NCI-H446 treated with DMSO at 0.1 percent for 48 hours (cell line): Measurements from ENCODE around the gene SLC12A2.

ENCODE experiments used
- DNase-seq: peaks from one replicate; lab custom pipeline; 2025; lab: John Stamatoyannopoulos, UW

Gene SLC12A2

DNA sequence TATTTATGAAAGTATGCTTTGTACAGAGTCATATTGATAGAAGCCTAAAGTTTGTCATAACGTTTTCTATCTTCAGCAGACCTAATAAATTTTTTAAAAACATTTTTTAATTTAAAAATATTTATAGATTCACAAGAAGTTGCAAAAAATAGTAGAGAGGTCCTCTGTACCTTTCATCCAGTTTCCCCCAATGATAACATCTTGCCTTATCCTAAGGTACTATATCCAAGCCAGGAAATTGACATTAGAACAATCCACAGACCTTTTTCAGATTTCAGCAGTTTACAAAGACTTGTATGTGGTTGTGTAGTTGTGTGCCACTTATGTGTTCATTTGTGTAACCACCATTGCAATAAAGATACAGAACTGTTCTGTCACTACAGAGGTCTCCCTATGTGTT lies 88.5 kb downstream of the SLC12A2 start:
- DNase-seq, result no peak

DNA sequence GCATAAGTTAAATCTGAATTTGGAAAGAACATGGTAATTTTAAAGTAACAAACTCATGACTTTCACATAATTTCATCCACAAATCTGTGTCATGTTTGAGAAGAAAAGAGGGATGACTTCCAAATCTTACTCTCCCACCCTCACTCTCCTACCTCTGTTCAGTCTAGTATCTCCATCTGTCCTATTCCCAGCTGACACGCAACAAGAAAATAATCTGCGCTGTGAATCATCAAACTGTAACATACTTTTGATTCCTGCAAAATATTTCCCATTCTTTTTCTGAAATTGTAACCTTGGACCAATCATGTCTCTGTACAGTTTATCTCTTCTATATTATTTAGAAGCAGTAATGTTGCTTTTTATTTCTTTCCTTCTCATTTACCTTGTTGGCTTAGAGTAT lies 91.4 kb downstream of the SLC12A2 start:
- no peak for DNase-seq

DNA sequence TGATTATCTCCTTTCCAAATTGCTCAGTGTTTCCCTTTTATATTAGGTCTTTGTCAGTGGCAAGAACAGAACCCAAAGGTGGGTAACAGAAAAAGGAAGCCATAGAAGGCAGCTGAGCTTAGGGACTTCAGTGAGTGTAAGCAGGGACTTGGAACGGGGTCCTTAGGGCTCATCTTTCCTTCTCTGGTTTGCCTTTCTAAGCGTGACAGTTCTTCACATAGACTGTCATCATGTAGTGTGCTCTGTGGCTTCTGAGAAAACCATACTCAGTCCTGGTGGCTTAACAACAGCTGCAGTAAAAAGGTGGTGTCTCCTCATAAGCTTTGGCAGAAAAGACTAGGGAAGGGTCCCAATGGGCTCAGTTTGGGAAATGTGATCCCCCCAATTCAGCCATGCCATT lies 108.8 kb downstream of the SLC12A2 start:
- DNase-seq, result no peak

DNA sequence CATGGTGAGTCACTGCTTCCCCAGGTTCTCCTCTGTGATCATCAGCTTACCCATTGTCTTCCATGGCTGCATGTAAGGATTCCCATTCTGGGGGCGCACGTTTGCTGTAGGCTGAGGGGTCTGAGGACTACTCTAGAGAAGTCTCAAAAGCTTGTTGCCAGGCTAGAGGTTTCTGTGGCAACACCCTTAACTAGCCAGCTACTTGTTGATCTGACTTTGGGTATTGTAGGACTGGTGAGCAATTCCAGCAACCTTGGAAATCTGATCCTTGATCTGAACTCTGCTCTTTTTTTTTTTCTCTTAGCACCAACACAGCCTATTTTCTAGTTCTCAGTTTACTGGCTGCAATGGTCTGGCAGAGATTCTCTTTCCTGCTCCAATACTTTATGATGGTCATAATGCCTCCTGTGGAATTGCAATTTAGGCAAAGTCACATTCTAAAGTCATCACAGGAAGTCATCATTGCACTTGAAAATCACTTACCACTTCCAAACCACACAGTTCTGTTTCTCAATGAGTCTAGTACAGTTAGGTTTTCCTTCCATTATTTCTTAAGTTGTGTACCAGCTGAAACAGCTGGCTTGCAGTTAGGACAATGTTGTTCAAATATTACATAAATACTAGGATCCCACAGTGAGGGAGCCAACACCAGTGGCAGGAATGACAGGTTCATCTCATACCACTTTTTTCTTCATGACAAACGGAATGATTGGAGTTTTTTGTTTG lies 110.3 kb downstream of the SLC12A2 start:
- no peak for DNase-seq

DNA sequence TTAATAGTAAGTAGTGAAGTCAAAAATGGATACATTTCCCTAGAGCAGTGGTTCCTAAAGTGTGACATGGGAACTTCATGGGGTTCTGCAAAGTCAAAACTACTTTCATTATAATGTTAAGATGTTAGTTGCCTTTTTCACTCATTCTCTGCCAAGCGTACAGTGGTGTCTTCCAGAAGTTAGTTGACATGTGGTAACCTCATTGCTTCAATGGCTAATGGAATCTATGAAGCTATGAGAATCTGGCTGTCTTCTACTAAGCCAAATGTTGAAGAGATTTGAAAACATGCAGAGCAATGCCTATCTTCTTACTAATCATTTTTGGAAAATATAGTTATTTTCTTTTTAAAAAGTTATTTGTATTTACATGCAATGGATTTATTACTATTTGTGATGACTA lies 111.8 kb downstream of the SLC12A2 start:
- no peak for DNase-seq

DNA sequence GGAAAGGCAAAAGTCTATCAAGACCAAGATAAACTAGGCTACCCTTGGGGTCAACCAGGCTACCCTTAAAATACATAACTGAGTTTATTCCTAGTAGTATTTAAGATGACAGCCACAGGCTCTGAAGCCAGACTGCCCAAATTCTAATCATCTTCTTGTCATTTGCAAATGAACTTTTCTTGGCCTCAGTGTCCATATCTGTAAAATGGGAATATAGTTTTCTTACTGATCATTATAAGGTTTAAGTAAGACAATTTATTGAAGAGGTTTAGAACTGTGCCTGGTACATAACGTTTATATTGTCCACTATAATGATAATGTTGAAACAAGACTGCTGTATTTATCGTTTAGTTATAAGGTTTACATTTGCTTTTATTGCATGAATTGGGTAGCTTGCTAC lies 112.5 kb downstream of the SLC12A2 start:
- no peak for DNase-seq

DNA sequence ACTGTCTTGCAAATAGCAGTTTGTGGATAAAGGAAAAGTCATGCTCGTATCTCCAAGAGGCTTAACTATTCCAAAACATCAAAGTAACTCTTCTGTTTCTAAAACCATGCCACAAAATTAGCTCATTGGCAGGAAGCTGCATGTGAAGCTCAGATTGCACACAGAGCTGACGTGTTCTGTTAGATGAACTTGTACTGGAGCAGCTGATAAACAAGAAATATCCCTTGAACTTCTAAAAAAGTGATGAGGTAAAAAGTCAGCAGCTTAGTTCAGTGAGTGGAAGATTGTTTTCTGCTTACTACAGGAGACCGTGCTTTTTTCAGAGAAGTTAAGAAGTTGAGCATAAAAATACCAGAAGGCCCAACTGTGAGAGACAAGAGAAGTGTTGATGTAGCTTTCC lies 113.2 kb downstream of the SLC12A2 start:
- no peak for DNase-seq

DNA sequence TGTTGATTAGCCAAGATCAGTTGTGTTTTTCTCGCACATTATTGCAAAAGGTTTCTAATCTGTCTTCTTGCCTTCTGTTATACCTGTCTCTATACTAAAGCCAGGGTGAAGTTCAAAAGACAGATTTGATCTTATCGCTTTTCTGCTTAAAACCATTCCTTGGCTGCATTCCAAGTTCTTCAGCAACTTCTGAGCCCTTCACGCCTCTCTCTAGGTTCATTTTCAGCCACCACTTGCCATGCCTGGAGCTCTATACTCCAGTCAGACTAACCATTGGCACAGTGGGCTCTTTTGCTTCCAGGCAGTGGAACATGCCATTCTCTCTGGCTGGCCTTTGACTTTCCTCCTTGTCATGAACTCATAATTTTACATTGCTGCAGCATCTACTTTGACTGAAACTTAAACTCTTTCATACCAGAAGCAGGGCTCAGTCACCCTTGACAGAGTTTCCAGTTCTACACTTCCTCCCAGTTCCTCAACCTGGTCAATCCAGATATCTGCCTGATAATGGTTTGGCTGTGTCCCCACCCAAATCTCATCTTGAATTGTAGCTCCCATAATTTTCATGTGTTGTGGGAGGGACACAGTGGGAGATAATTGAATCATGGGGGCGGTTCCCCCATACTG lies 114.4 kb downstream of the SLC12A2 start:
- DNase-seq, result no peak

DNA sequence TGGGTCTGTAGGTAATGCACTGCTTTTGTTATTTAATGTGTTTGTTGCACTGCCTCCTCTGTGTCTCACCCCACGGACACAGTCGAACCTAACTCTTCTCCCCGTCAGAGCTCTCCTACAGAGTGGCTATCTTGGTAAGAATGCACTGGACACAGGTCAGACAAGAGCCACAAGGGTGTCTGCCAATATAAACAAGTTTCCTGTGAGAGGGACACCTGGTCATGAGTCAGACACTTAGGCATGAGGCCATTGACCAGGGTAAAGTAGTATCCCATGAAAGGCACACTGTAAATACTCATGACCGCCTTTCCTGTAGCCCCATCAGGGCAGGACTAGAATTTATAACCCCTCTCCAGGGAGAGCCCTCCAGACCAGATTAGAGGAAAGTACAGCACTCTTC lies 115.5 kb downstream of the SLC12A2 start:
- DNase-seq, result no peak

DNA sequence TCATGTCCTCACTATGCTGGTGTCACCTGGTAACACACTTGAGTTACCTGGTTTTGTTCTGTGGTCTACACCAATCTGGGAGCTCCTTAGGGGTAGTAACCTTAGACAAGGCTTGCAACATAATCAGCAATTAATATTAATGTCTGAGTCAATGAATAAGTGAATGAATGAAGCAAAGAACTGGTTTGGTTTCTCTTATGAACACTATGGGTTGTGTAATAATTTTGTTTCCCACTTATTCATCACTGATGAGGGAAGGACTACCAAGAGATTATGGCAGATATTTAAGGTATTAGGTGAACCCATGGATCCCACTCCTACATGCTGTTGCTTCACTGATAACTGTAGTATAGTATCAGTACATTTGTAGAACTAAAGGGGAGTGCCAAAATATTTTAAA lies 116.0 kb downstream of the SLC12A2 start:
- no peak for DNase-seq

DNA sequence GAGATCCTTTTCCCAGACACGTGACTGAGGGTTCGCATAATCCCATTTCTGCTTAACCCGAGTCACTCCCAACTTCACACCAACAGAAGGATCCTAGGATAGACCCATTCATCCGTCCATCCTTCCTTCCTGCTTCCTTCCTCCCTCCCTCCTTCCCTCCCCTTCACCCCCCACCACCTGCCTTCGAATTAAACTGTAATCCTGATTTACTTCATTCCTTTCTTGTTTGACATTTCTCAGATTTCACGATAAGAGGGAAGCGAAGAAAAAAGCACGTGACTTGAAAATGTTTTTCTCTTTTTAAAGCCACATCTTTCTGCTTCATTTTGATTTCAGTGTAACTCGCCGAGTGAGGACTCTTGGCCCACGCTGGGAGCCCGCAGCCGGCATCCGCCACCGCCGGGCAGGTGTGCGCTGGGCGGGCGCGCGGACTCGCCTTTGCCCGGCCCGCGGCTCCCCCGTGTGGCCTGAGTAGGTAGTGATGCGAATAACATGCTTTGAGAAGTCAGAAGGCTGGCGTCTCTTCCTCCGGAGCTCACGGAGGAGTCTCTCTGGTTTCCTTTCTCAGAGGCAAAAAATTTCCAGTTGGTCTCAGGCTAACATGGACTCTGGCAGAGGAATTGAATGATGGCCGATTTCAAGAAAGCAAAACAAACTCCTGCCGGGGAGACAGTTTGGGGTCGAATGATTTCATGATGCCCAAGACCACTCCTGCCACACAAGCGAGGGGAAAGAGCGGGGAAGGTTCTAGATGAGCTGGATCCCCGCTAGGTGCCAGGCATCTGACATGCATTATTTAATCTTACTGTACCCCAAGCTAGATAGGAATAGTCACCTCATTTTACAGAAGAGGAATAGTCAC lies 117.7 kb downstream of the SLC12A2 start:
- peak; percentile 24 for DNase-seq

DNA sequence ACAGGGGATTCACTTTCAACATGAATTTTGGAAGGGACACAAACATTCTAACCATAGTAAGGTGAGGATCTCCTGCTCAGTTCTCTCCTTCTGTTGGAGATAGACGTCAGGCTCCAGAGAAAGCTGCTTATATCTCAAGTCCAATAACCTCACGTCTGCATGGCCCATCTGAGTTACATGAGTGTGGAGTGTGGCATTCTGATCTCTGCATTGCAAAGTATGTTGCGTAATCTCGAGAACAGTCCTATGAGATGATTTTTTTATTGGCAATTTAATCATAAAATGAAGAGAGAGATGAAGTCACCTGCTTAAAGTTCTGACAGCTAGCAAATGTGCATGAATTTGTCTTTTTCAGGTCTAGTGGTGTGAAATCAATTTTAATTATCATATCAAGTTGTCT lies 118.8 kb downstream of the SLC12A2 start:
- no peak for DNase-seq

DNA sequence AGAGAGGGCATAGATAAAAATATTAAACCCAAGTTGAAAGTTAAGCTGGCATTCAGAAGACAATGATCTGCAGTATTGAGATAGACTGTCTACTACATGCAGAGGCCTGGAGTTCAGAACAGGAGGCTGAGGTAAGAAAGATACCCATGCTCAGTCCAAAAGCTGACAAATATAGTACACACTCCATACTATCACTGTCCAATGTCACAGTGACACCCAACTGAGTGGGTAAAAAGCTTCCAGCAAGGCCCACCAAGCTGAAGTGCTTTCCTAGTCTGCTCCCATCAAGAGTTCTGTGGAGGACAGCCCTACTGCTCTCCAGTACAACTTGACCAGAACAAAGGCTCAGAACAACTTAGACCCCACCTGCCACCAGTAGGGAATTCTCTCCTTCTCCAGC lies 124.9 kb downstream of the SLC12A2 start:
- no peak for DNase-seq

DNA sequence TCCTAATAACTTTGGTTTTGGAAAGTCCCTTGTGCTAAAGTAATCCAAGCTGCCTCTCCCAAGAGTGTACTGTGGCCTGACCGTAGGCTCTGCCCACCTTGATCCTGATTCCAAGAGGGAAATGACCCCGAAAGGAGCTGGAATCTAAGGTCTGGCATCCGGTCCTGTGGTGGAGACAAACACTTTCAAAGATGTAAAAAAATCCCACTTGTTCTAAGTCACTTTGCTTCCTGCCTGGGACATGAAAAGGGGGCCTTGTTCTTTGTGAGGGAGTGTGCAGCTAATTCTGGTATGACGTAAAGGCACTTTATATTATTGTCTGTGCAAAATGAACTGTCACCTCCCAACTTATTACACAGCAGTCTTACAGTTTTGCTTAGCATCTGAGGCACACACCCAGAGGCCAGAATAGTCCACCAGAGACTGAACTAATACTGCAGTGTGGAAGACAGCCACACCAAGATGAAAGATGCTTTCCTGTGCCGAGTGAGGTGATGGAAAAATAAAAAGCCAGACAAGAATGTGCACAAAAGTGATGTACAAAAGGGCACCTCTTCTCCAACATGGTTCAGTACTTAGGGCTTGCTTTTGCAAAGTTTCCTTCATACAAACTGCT lies 128.7 kb downstream of the SLC12A2 start:
- no peak for DNase-seq

DNA sequence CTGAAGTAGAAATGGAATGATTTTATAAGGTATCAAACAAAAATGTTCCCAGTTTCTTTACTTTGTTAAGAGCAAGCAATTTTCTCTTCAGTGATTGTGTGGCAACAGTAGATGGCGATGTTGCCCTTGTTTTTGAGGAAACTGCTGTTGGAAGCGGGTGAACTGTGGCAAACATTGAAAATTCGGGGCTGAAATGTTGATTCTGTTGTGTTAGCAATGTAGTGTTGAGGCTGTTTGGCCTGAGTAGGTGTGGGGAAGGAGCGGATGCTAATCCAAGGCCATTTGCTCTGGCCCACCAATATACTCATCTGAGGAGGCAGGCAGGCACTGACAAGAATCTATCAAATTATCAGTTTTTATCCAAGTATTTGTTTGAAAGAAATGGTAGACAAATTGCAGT lies 129.8 kb downstream of the SLC12A2 start:
- DNase-seq, result no peak

DNA sequence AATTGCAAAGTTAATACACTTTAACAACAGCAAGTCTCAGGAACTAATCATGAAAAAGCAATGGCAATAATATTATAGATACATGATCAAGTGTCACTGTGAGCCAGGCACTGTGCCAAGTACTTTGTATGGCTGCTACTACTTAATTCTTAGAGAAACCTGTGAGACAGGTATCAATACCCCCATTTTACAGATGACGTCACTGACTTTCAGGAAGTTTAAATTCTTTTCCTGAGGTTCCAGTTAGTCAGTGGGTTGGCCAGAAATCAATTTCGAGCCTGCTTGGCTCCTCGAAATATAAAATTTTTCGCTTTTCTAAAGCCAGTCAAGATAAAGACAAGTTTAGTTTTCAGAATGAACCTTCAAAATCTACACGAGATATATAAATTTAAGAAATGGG lies 130.3 kb downstream of the SLC12A2 start:
- no peak for DNase-seq

DNA sequence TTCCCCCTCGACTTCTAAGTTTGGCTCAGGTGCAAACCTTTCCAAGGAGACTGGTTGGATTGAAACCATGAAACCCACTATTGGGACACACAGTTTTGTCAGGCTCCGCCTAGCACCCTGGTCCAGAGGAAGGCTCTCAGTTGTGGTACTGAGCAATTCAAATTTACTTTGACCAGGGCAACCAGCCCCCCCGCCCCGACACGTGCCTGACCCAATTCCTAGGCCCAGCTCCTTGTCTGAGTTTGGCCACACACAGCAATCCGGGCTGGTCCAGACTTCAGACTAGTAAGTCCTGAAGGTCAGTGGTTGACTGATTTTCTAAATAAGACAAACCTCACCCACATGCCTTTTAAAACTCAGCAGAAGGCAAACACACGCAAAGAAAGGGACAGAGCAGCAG lies 132.7 kb downstream of the SLC12A2 start:
- DNase-seq, result no peak

DNA sequence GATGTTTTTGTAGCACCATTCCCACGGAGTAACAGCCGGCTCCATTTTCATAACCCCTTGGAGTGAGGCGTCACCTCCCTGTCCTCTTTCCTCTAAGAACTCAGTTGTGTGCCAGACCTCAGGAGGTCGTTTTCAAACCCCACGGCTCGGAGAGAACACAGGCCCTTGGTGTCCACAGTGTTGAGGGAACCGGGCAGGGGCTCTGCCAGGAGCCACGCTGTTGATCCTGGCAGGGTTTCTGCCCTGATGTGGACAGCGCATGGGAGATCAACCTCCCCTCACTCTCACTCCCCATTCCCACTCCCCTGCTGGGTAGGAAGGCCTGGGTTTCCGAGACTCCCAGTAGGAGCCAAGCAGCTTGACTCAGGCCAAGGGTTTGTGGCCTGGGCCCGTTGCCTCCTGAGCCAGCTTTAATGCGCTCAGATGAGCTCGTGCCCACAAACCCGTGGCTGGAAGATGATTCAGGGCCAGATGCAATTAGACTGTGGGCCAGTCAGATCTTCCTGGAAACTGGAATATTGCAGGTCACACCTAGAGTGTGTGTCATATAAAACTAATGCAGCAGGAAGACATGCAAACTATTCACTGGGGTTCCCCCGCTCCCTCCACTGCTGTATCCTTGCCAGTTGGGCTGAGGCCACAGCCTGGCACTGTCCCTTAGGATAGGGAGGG lies 133.4 kb downstream of the SLC12A2 start:
- peak; percentile 12 for DNase-seq

DNA sequence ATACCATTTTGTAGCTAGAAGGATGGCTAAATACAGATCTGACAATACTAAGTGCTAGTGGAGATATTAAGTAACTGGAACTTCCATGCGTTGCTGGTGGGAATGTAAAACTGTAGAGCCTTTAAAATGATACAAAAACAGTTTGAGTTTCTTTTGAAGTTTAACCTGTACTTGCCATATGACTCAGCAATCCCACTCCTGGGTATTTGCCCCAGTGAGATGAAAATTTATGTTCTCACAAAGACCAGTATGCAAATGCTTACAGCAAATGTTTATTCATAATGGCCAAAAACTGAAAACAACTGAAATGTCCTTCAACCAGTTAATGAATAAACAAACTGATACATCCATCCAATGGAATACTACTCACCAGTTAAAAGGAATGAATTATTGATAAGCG lies 137.3 kb downstream of the SLC12A2 start:
- DNase-seq, result no peak

DNA sequence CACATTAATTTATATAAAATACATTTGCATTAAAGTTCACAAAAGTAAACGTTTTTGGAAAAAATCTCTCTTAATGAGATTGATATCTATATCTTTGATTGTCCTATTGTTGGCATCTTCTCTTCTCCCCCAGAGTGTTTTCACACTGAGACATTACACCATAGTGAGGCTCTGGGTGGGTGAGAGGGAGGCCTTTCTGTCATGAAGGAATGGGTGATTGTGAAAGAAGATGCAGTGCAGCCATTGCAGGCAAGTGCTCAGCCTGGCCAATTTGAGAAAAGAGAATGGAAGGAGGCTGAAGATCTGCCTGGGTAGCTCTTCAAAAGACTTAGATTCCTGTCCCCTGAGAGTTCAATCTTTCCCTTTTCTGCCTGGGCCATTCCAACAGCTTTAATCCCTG lies 140.8 kb downstream of the SLC12A2 start:
- DNase-seq, result no peak

DNA sequence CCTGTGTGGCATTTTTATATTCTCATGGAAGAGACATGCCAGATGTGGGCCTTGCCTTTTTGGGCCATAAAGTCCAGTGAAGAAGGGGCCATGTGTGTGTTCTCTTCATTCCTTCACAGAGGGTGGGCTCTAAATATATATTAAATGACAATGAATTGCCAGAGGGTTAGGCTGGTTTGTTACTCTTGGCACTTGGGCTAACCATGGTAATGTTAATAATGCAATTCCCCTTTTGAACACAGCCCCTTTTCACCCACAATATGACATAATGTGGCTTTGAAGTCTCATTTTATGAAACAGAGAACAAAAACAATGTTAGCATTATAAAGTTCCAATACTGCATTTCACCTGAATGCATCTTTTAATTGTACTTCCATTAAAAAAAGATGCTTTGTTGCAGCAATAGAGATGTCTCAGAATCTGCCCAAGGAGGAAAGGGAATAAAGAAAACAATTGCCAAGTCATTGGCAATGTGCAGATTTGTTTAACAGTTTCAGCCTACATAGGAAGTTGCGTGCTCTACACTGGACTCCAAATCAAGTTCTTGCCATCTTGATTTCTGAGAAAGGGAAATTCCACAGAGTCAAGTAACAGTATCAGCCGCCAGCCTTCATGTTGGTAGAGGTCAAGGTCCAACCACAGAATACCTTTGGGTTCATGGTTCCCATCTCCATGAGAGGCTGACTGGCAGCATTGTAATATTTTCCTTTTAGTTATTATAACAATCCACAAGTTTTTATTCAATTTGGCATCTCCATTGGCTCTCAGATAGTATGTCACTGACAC lies 141.9 kb downstream of the SLC12A2 start:
- no peak for DNase-seq
